ENCODE measurements around the gene DERA. TPM values are rescaled to one million over a fixed set of nuclear protein-coding genes. Genes with fewer than 3 reads are reported as not detected.
A peak's percentile ranks its signal among the peaks of the same experiment; 100 is the strongest.

DERA gene
- total RNA-seq, 1 experiment from 2014 or later: 22.6 TPM

GRCh38 chr12:15880721-15881120 lies 30.4 kb upstream of the DERA start:
- H3K36me3 ChIP-seq (ENCODE audit: control insufficient read depth, insufficient read depth, low read length): peaks cover 4% of the 10 kb centered on the region; the same call in 1 of the 2 replicates
- H3K4me1 ChIP-seq (ENCODE audit: control insufficient read depth, insufficient read depth, low read length): peaks cover 12% of the 10 kb centered on the region
- in situ Hi-C loops (cut with HindIII; ENCODE audit: low pct_unique_long_range_greater_than_20kb, low sequenced_read_pairs) (no loop called here), intact Hi-C loops (cut with micrococcal nuclease; ENCODE audit: unreplicated experiment) (no loop called here)
- ChIA-PET POLR2A (no interaction called here), CTCF (no interaction called here)
- TF ChIP-seq POLR2AphosphoS5 (IDR thresholded peaks at IDR 0.05; ENCODE audit: low read depth, low read length) (no peak), REST (IDR thresholded peaks at IDR 0.05; ENCODE audit: insufficient read depth in 1 of 2, low read depth in 2 of 2, low read length in 1 of 2) (no peak), TCF7L2 (IDR thresholded peaks at IDR 0.05; ENCODE audit: low read depth, low read length) (no peak), SIN3A (IDR thresholded peaks at IDR 0.05; ENCODE audit: borderline replicate concordance, insufficient read depth, low read depth, low read length) (no peak), CTCF (IDR thresholded peaks at IDR 0.05) (no peak)
- no peaks in the 10 kb centered on the region for H3K9me3 ChIP-seq (ENCODE audit: control insufficient read depth, insufficient read depth, low read depth, low read length)
- H3K4me3 ChIP-seq (ENCODE audit: low read depth in 2 of 2, low read length in 2 of 2): no peak overlapping the region
- BruUV-seq (replicated peaks): no TSS peak
- ATAC-seq (no peak), DNase-seq (ENCODE audit: low read depth, low spot score) (no peak)
- no peaks in the 10 kb centered on the region for H3K27me3 ChIP-seq (ENCODE audit: control insufficient read depth, insufficient read depth, low read length)
- peak overlapping the region; percentile 88; the same call in 1 of the 2 replicates for H3K27ac ChIP-seq (ENCODE audit: low read length)

DNA sequence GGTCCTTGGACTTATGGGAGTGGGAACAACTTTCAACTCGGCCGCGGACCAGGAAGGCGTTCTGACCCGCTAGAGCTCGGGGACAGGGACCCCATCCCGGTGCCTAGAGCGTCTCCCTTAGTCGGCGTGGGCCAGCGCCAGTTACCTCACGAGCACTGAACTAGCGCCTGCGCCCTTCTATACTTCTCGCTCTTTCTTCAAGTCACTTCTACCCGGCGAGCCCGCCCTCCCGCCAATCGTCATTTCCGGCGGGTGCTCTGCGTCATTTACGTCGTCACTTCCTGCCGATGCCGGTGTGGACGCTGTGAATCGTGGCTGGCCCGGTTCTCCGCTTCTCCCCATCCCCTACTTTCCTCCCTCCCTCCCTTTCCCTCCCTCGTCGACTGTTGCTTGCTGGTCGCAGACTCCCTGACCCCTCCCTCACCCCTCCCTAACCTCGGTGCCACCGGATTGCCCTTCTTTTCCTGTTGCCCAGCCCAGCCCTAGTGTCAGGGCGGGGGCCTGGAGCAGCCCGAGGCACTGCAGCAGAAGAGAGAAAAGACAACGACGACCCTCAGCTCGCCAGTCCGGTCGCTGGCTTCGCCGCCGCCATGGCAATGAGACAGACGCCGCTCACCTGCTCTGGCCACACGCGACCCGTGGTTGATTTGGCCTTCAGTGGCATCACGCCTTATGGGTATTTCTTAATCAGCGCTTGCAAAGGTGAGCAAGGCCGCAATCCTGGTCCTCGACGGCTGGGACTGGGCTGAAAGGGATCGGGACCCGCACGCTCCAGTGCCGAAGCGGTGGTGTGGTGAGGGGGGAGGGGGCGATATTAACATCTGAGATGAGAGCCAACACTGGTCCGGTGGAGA lies 28.8 kb upstream of the DERA start, which contains the start of gene STRAP:
TSS of gene STRAP (plus strand) at position 270 of the 854 bp plus-strand sequence. CDS start at position 591, 321 bp downstream.
- peak; percentile 96 for ATAC-seq
- Histone ChIP-seq H3K27me3 (ENCODE audit: control insufficient read depth, insufficient read depth, low read length) (no peaks in the 10 kb centered on the region), H3K9me3 (ENCODE audit: control insufficient read depth, insufficient read depth, low read depth, low read length) (no peaks in the 10 kb centered on the region), H3K36me3 (ENCODE audit: control insufficient read depth, insufficient read depth, low read length) (peaks cover 4% of the 10 kb centered on the region), H3K4me1 (ENCODE audit: control insufficient read depth, insufficient read depth, low read length) (peaks cover 12% of the 10 kb centered on the region), H3K27ac (ENCODE audit: low read length) (peak within 1 kb of the TSS; percentile 88), H3K4me3 (ENCODE audit: low read depth in 2 of 2, low read length in 2 of 2) (peak within 1 kb of the TSS; percentile 79 to 86)
- intact Hi-C loops (cut with micrococcal nuclease; ENCODE audit: unreplicated experiment): no loop called here
- ChIA-PET CTCF (no interaction called here), POLR2A (no interaction called here)
- DNase-seq (ENCODE audit: low read depth, low spot score): peak; percentile 75
- in situ Hi-C loops (cut with HindIII; ENCODE audit: low pct_unique_long_range_greater_than_20kb, low sequenced_read_pairs): no loop called here
- TF ChIP-seq SIN3A (IDR thresholded peaks at IDR 0.05; ENCODE audit: borderline replicate concordance, insufficient read depth, low read depth, low read length): no peak
- TF ChIP-seq POLR2AphosphoS5 (IDR thresholded peaks at IDR 0.05; ENCODE audit: low read depth, low read length): peak; percentile 90
- TSS peak; percentile 61 for BruUV-seq (replicated peaks)

DNA sequence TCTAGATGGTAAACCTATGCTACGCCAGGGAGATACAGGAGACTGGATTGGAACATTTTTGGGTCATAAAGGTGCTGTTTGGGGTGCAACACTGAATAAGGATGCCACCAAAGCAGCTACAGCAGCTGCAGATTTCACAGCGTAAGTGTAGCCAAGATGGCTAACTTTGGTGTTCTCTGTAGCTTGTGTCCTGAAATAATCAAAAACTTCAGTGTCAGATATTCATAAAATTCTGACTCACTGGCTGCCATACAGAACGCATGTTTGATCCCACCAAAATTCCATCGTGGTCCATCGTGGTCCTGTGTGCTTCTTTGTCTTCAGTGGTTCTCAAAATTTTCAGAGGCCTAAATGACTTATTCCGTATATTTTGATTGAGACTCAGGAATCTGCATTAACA lies 27.6 kb upstream of the DERA start:
- CTCF ChIA-PET: no interaction called here
- ATAC-seq (no peak), DNase-seq (ENCODE audit: low read depth, low spot score) (no peak)
- no peaks in the 10 kb centered on the region for H3K9me3 ChIP-seq (ENCODE audit: control insufficient read depth, insufficient read depth, low read depth, low read length)
- H3K4me3 ChIP-seq (ENCODE audit: low read depth in 2 of 2, low read length in 2 of 2): peak overlapping the region; percentile 79 to 86
- H3K27ac ChIP-seq (ENCODE audit: low read length): peak overlapping the region; percentile 88
- H3K27me3 ChIP-seq (ENCODE audit: control insufficient read depth, insufficient read depth, low read length): no peaks in the 10 kb centered on the region
- TF ChIP-seq REST (IDR thresholded peaks at IDR 0.05; ENCODE audit: insufficient read depth in 1 of 2, low read depth in 2 of 2, low read length in 1 of 2) (no peak), SIN3A (IDR thresholded peaks at IDR 0.05; ENCODE audit: borderline replicate concordance, insufficient read depth, low read depth, low read length) (no peak), CTCF (IDR thresholded peaks at IDR 0.05) (no peak), POLR2AphosphoS5 (IDR thresholded peaks at IDR 0.05; ENCODE audit: low read depth, low read length) (no peak), TCF7L2 (IDR thresholded peaks at IDR 0.05; ENCODE audit: low read depth, low read length) (no peak)
- intact Hi-C loops (cut with micrococcal nuclease; ENCODE audit: unreplicated experiment): no loop called here
- POLR2A ChIA-PET: no interaction called here
- peaks cover 12% of the 10 kb centered on the region for H3K4me1 ChIP-seq (ENCODE audit: control insufficient read depth, insufficient read depth, low read length)
- in situ Hi-C loops (cut with HindIII; ENCODE audit: low pct_unique_long_range_greater_than_20kb, low sequenced_read_pairs): no loop called here
- peaks cover 4% of the 10 kb centered on the region for H3K36me3 ChIP-seq (ENCODE audit: control insufficient read depth, insufficient read depth, low read length)
- BruUV-seq (replicated peaks): no TSS peak

Data from Panc1 (cell line).